COLO668 (cell line): Measurements from ENCODE around the gene WDR62.

Source experiments
- DNase-seq: peaks from one replicate; lab custom pipeline; 2025; ENCODE audit not compliant: unreplicated experiment; lab: John Stamatoyannopoulos, UW

WDR62 gene

DNA sequence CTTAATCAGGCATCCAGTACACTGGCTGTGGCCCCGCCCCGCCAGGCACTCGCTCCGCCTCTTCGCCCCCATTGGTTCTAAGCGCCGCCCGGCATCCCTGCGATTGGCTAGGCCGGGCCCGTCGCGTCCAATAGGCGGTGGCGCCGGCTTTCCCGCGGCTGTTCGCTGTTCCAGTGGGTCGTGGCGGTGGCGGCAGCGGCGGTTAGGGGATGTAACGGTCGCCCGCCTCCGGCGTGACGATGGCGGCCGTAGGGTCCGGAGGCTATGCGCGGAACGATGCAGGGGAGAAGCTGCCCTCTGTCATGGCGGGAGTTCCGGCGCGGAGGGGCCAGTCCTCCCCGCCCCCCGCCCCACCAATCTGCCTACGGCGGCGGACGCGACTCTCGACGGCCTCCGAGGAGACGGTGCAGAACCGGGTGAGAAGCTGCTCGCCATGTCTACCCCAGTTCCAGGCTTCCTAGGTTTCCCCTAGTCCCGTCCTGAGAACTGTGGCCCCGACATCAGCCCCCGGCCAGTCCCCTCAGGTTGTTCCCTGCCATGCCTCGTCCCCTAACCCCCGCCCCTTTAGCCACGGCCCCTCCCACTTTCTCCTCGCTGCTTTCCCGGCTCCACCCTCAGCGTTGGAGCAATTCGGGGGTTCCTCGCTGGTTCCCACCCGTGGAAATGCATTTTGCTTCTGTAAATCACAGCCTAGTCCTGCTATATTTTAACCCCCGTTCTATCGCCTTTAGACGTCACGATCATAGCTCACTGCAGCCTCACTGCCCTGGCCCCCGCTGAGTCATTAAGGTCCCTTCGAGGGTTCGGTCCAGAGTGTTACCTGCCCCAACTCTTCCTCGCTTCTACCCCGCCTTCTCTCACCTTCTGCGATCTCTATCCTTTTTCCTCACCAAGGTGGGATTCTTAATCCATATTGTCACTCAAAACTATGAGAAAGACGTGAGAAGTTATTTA is at the start of gene WDR62:
WDR62 (plus strand) TSS at position 165 of the 954 bp plus-strand sequence; CDS start at position 240, 75 bp downstream.
- DNase-seq, result peak; percentile 96

- DNase-seq, result no peak
Observed at GRCh38 chr19:36006955-36007354, 47.7 kb upstream of the WDR62 start.

DNA sequence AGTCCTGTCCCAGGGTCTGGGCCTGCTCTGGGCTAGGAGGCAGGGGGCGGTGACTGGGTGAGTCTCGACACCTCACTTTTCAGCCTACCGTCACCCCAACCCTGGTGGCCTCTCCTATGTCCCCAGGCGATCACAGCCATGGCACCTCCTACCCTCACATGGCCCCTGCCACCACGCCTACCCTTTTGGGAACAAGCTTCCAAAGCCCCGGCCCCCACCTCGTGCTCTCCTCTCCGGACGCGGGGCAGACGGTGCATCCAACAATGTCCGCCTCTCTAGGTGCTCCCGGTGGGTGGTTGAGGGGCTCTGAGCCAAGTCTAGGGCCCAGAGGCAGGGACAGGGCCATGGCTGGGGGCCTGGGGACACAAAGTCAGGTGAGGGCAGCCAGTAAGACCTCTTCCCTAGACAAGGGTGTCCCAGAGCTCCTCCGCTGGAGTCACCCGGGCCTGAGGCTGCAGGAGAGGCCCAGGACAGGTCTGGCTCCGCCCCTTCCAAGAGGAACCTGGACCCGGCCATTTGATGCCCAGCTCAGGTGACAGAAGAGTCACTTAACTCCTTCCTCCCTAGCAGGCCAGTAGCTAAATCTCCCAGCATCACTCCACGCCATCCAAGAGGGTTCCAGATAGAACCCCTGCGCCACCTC is 46.2 kb upstream of the WDR62 start, which contains the start of gene SYNE4:
SYNE4 (minus strand) TSS at position 478 of the 643 bp plus-strand sequence; CDS start at position 346, 132 bp downstream.
- DNase-seq, result peak; percentile 50

DNA sequence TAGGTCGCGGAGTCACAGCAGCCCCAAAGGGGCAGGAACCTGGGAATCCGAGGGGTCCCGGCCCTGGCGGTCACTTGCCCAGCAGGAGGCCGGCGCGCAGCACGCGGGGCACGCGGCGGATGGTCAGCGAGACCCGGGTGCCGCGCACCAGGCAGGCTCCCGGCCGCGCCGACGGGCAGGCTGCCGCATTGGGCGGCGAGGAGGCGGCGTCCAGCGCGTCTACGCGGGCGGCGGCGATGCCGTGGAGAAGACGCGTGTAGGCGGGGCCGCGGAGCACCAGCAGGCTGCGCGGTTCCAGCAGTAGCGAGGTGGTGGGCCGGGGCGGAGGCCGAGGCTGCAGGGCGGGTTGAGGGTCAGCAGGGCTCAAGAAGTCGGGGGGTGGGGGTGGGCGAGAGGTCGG is 45.5 kb upstream of the WDR62 start:
- DNase-seq, result peak; percentile 84

GRCh38 chr19:36009633-36010379 is 44.9 kb upstream of the WDR62 start:
- DNase-seq, result no peak

DNA sequence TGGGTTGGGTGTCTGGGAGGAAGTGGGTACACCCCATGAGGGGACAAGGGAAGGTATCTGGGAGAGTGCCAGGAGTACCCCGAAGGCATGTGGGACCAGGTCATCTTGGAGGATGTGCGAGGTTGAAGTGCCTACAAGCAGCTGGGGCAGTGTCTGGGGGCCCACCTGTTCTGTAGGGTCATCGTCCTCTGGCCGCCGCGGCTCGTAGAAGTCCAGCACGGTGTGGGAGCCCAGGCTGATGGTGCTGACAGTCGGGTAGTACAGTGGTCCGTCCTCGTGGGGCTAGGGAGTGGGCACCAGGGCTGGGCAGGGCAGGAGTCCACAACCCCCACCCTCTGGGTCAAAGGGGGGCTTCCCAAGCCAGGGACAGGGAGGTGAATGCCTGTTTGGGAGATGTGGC is 44.3 kb upstream of the WDR62 start:
- no peak for DNase-seq

DNA sequence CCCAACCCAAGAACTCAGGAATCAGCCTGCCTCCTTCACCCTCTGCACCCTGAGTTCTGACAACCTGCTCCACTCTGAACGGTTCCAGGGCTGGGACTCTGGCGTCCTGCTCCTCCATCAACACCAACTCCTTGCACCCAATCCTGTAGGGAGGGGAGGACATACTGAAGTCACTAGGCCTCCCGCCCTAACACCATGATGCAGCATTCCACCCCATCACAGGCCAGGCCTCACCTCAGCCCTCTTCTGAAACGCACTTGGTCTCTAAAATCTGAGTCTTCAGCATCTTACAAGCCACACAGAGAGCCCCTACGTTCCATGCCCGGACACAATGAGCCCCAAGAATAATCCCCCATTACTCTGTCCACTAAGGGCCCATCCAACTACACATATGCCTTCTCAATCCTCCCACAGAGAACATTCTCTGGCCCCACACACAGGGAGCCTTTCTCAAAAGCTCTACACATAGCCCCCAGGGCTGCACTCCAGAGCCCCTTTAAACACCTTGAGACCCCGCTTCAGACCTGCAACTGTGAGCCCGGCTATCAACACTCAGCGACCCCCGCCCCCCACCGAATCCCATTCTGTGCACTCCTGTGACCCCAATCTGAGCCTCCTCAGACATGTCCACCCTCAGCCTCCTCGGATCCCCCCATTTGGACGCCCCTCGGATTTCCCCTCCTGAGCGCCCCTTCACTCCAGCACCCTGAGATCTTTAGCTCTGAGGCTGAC is 41.3 kb upstream of the WDR62 start:
- no peak for DNase-seq

- DNase-seq, result peak; percentile 99
Observed at GRCh38 chr19:36014012-36014924, 40.4 kb upstream of the WDR62 start, which contains the start of gene ALKBH6. TSS of gene ALKBH6 (minus strand) at chr19:36014213. CDS start at chr19:36013397, 816 bp downstream.

DNA sequence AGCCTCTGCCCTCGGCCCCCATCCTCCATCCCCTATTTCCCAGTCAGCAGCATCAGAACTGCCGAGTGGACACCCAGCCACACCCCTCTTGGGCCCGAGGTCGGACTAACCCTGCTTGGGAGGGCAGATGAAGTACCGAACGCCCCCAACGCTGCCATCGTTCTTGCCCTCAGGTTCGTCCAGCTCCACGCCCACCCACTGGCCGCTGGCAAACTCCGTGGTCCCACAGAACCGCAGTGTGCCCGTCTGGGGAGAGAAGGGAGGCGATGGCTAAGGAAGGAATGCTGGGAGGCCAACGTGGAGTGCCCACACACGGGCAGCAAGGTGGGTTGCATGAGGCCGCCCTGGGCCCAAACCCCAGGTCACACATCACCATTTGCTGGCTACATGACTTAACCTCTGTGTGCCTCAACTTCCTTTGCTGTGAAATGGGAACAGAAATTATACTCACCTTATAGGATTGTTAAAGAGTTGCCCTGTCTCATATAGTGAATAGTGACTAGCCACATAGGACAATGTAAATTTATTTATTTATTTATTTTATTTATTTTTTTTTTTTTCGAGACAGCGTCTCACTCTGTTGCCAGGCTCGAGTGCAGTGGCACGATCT is 35.5 kb upstream of the WDR62 start:
- no peak for DNase-seq

DNA sequence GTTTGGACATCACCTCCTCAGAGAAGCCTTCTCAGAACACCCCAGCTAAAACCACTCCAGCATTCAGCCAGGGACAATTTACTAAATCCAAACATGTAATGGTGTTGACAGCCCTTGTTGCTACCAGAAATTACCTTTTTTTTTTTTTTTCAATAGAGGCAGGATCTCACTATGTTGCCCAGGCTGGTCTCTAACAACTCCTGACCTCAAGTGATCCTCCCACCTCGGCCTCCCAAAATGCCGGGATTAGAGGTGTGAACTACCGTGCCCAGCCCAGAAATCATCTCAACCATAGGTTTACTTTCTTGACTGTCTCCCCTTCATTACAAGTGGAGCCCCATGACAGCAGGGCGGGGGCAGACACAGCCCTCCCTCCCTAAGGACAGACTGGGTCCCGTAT is 31.3 kb upstream of the WDR62 start:
- DNase-seq, result no peak

- DNase-seq, result no peak
Observed at GRCh38 chr19:36025541-36025940, 29.2 kb upstream of the WDR62 start.

DNA sequence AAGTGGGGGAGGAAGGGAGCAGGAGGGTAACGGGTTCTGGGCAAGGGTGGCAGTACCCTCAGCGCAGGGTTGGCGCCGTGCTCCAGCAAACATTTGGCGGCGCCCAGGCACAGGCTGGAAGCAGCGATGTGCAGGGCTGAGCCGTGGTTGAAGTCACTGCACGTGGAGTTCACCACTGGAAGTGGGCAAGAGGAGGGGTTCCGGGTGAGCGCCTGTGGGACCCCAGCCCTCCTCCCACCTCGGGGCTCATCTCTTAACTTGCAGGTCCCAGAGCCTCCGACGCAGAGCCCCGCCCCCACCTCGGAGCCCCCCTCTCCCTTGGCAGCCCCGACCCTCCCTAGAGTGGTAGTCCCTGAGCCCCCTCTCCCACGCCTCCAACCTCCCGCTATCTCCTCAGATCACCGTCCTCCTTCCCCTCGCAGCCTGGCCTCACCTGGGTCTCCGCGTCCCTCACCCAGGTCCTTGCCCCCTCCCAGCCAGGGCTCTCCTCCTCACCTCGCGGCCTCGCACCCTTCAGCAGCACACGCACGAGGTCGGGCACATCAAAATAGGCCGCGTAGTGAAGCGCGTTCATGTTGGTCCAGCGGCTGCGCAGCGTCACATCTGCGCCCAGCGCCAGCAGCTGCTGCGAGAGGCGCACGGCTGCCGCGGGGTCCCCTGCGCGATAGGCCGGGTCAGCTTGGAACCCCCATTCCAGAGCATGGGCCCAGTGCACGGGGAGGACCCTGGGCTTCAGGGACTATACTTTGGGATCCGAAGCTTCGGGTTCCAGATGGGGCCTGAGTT is 28.4 kb upstream of the WDR62 start:
- no peak for DNase-seq

- no peak for DNase-seq
Observed at GRCh38 chr19:36027696-36028095, 27.0 kb upstream of the WDR62 start.

GRCh38 chr19:36028313-36029041 is 26.2 kb upstream of the WDR62 start:
- DNase-seq, result no peak

- no peak for DNase-seq
Observed at GRCh38 chr19:36030264-36031148, 24.2 kb upstream of the WDR62 start.

DNA sequence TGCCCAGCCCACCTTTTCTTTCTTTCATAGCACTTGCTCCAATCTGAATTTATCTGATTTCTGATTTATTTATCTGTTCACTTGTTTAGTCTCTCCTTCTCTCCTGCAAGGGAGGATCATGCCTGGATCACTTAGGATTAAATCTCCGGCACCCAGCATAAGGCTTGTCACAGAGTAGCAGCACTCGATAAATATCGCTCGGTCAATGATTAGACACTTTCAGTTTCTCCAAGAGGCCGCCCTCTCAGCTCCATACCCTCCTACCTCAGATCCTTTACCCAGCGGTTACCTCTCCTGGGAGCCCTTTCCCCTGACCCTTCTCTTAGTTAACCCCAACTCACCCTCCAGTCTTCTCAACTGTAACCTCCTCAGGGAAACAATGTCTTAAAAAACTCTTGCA is 23.4 kb upstream of the WDR62 start:
- DNase-seq, result no peak
